Activated CD8-positive, alpha-beta memory T cell treated with anti-CD3 and anti-CD28 coated beads for 48 hours (primary cell): Measurements from ENCODE around the gene PRLR.

Source experiments
- DNase-seq, 3 experiments: peaks; one replicate each; pipeline ENCODE4 v3.0.0-alpha.2; 2020; ENCODE audit warnings: low read depth in 2 of 3, low spot score in 2 of 3

PRLR gene

DNA sequence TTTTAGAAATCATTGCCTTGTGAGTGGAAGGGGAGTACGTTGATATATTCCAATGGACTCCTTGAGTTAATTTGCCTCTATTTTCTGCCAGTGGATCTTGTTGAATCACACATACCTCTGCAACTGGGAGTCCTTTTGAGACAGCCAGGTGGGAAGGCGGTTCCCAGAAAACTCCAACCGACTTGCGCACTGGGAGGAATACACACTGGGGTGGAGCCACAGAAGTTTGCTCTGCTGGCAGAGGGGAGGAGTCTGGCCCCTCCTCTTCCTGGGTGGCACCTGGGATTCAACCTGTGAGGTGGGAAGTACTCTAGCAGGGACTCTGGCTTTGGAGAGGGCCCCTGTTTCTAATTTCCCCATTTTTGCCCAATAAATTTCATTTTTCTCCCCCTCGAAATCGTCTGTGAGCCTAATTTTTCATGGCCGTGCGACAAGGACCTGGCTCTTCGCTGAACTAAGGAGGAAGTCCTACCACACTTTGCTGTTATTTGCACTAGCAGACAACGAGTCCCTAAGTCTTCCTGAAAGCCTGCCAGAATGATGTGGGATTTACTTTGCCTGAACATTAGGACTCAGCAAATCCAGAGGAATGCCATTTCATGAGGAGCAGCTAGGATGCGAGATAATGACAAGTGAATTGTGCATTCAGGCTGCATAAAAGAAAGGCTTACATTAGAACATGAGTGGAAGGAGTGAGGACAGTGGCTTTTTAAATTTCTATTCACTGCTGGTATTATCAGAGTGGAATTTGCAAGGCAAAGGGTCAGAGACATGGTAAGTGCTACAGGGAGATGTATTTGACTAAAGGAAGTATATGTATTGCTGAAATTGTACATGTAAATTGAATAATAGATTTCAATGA lies 67.2 kb downstream of the PRLR start:
- no peak for DNase-seq

GRCh38 chr5:35161652-35162273 lies 68.5 kb downstream of the PRLR start:
- DNase-seq = no peak

DNA sequence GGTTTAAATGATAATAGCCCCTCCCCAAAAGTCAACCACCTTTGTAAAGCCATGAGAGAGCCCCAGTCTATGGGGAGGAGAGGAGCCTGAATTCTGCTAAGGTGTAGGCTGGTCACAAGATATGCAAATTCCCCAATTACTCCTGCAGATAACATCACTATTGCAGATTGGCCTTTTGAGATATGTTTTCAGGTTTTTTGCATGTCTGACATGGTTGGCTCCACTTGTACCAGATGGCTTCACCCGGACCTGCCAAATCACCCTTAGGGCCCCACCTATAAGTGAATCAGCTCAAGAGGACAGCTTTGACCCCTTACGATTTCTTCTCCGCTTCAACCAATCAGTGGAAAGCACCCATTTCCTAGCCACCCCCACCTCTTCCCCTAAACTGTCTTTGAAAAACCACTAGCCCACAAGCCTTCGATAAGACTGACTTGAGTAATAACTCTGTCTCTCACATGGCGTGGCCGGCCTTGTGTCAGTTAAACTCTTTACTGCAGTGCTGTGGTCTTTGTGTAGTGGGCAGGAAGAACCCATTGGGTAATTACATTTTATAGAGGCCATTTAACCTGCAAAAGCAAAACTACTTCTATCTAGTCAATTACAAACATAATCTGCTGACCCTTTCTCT lies 69.7 kb downstream of the PRLR start:
- DNase-seq = no peak

DNA sequence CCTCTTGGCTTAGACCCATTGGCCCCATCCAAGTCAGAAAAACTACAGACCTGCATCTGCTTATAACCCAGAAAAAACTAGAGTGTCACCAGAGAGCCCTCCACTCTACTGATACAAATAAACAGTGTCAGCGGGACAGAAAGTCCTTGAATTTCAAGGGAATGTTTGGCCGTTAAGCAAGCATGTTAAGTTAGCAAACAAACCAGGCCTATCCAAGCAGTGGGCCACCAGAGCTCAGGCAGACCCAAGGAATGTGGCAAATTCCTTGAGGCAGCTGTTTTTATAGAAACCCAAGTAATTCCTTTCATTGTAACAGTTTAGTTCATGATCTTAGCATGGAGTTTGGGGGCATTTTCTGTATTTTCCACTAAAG lies 70.9 kb downstream of the PRLR start:
- no peak for DNase-seq

DNA sequence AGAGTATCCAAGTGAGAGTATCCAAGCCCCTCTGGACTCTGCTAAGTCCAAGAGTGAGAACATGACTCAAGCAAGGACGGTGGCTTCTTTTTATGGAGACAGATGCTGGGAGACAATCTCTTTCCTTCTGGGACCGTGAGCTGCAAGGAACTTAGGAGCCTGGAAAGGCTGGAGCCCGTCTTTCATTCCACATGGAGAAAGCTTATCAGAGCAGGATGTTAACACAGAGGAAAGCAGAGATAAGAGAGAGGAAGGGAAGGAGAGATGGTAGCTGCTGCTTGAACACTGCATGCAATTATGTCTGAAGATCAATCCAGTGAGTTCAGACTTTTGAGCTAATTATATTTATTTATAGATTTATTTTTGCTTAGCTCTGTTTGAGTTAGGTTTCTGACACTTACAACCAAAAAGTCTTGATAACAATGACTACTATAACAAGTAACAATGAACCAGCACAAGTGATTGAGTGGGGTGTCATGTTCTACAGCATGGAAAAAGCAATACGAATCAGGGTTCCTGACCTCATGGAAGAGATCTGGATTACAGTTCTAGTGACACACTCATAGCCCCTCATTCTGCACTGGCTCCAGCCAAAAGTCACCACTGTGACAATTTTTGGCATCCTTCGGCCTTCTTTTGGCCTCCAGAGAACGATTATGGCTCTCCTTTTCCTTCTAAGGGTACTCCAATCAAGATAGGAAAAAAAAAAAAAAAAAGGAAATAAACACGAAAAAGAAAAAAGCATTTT lies 71.5 kb downstream of the PRLR start:
- DNase-seq = no peak

DNA sequence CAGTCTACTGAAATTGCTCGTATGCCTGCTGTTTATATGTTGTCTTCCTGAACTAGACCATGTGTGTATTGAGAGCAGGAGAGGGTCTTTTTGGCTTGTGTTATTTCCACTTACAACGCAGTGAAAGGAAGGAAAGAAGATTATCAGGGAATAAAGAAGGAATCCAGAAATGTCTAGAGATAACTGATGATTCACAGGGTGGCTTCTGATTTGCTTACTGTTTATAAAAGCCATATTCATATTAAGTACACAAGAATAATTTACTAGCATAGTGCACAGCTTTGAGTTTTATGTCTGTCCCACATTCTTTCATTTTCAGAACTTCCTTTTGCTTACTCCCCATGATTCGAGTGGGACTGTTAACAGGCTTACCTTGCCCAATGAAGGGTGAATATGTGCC lies 72.1 kb downstream of the PRLR start:
- DNase-seq = no peak

DNA sequence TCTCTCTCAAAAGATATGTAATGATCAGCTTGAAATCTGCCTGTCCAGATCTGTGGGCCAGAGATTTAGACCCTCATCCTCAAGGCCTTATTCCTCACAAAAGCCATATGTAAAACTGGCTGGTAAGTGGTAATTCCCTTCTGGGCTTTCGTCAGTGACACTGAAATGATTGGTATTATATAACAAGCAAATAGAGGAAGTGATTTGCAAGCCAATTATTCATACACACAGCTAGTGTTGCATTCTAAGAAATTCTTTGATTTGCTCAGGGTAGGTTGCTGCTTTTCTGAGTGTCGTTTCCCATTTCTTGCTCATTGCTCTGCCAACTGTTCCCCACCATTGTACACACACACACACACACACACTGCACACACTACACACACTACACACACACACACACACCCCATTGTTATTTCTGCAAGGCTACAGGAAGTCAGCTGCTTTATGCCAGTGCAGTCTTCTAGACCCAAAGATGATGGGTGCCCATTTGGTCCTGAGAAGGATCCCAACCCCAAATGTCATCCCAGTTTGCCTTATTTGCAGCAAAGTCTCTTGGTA lies 76.8 kb downstream of the PRLR start:
- DNase-seq = no peak

GRCh38 chr5:35152733-35153132 lies 77.6 kb downstream of the PRLR start:
- DNase-seq = no peak

DNA sequence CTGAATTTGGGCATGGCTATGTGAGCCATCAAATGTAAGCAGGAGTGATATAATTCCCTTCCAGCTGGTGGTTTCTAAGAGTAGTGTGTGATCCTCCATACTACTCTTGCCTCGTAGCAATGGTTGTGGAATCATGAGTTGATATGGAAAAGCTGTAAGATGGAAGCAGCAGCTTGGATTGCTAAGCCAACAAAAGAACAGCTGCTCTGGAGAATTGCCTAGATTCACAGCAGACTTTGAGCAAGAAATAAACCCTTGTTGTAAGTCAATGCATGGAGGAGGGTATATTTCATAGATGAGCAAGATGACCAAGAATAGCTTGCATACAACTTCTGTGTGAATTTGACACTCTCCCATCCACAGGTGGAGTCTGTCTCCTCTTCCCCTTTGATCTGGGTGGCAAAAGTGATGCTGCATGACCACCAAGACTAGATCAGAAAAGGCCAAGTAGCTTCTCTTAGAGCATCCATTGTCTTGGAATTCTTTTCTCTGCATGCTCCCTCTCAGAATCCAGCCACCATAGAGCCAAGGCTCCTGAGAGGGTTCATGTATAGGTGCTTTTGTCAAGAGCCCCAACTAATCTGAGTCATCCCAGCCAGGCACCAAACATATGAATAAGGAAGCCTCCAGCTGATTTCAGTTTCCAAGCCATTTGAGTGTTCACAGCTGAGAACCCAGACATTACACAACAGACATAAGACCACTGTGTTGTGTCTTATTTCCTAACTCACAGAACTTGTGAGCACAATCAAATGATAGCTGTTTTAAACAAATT lies 79.0 kb downstream of the PRLR start:
- DNase-seq = no peak

DNA sequence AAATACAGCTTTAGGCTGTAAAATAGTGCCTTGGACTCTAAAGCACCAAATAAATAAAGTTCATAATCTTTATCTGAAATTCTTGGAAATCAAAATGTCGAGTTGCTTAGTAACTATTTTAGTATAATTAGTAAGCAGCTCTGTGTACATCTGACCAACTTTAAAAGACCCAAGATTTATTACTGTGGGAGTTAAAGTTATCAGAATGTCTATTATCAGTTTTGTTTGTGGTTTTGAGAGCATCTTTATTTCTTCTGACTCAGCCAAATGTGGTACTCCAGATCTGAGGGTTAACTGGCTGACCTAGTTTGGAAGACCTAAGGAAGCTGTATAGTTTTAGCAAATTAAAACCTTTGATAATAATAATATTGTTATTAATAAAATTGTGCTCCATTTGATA lies 81.2 kb downstream of the PRLR start:
- DNase-seq = no peak

- DNase-seq = no peak
Measured at GRCh38 chr5:35146406-35146805, 83.9 kb downstream of the PRLR start.

GRCh38 chr5:35145691-35146317 lies 84.5 kb downstream of the PRLR start:
- no peak for DNase-seq

- no peak for DNase-seq
Measured at GRCh38 chr5:35145012-35145411, 85.3 kb downstream of the PRLR start.

DNA sequence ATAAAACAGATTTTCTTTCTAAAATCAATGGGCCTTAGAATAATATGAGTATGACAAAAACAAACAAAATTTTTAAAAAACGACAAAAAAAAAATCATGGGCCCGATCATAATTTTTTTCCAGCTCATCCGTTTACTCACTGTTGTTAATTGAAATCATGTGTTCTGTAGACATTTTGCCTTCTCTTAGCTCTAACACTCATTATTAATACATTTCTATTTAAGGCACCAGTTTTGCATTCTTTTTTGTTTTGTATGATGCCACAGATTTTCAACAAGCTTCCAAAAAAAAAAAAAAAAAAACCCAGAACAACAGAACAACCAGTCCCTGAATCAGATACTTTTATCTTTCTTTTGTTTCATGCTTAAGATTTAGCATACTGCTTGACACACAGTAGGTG lies 86.4 kb downstream of the PRLR start:
- no peak for DNase-seq

- no peak for DNase-seq
Measured at GRCh38 chr5:35141739-35142138, 88.5 kb downstream of the PRLR start.

DNA sequence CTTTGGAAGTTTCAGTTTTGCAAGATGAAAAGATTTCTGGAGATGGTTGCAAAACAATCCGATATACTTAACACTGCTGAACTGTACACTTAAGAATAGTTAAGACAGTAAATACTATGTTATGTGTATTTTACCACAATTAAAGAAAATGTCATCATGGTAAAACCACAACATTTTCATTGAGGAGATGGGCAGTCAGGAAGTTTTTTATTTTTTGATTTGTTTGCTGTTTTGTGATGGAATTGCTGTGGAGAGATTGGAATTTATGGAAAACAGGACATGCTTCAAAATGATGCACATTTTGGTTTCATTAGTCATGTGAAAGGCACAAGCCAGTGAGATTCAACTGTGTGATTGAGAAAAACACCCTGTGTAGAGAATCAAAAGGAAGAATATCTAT lies 92.1 kb downstream of the PRLR start:
- DNase-seq = no peak

DNA sequence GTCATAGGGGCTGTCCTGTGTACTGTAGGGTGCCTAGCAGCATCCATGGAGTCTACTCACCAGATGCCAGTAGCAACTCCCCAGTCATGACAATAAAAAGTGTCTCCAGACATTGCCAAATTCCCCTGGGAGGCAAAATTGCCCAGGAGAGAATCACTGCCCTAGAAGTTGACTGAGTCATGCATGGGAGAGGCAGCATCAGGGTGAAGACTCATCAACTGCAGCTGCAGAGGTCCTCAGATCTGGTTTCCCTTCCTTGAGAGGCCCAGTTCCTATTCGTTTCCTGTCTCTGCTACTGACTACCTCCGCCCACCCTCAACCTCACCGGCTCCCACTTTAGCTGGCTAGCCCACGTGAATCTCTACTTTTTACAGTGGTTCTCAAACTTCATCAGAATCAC lies 93.9 kb downstream of the PRLR start:
- no peak for DNase-seq

DNA sequence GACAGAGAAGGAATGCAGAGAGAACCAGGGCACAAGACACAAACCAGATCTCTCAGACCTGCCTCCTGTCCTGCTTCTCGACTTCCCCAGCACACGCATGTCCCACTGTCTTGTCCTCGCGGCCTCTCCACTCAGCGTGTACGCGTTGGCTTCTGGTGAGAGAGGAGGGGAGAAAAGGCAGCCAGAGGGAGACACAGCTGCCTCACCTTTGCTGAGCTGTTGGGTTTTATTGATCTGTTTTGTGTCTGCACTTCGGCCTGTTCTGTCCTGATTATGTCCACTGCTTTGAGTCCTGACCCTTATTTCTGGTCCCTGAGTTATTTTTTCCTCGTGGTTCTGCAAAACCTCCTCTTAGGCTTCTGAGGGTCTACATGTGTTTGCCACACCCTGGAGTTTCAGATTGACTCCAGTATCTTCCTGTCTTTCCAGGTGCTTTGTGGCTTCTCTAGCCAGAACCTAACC lies 95.0 kb downstream of the PRLR start:
- DNase-seq = no peak

- no peak for DNase-seq
Measured at GRCh38 chr5:35134278-35135030, 95.8 kb downstream of the PRLR start.
